ENCODE measurements around the gene SFR1.
A peak's percentile ranks its signal among the peaks of the same experiment; 100 is the strongest.

Gene SFR1

DNA sequence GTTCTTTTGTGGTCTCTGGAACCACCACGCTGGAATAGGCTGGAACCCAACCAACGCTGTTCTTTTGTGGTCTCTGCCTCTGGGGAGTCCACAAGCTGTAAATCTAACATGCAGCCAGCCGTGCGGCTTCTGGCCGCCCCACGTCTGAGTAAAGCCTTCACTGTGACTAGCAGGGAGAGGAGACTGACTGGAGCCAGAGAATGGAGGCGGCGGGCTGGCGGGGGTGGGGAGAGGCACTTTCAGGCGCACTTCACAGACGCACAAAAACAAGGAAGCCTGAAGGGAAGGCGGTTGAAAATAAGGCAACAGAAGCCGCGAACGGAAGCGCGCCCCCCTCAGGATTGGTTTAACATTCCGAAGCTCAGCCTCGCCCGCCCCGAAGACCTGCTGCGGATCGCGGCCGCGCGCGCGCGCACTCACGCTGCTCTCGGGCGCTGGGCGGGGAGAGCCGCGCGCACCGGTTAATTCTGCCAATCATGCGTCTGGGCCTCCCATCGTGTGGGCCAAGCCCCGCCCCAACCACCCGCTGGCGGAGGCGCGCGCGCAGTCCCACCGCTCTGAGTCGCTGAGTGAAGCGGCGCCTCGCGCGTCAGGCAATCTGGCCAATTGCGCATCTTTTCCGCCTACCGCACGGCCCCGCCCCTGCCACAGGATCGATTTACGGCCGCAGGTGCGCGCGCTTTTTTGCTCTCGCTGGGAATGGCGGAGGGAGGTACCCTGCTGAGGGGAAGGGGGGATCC, at the start of gene SFR1:
SFR1 (plus strand) TSS at position 687 of the 740 bp plus-strand sequence; CDS start at position 700, 13 bp downstream.
- Histone ChIP-seq H3K36me3 (ENCODE audit: insufficient read depth, low read length) (no peaks in the 10 kb centered on the region), H3K4me1 (ENCODE audit: insufficient read depth, low read length) (peaks cover 14% of the 10 kb centered on the region), H3K9ac (ENCODE audit: low read depth, low read length) (peak within 1 kb of the TSS; percentile 92), H3K9me3 (ENCODE audit: control insufficient read depth, insufficient read depth, low read length) (no peaks in the 10 kb centered on the region)

- H3K36me3 ChIP-seq (ENCODE audit: insufficient read depth, low read length), result no peaks in the 10 kb centered on the region
- no peaks in the 10 kb centered on the region for H3K9me3 ChIP-seq (ENCODE audit: control insufficient read depth, insufficient read depth, low read length)
- no peak overlapping the region for H3K9ac ChIP-seq (ENCODE audit: low read depth, low read length)
- peaks cover 32% of the 10 kb centered on the region for H3K4me1 ChIP-seq (ENCODE audit: insufficient read depth, low read length)
Observed at GRCh38 chr10:104072786-104073185, 49.2 kb upstream of the SFR1 start.

DNA sequence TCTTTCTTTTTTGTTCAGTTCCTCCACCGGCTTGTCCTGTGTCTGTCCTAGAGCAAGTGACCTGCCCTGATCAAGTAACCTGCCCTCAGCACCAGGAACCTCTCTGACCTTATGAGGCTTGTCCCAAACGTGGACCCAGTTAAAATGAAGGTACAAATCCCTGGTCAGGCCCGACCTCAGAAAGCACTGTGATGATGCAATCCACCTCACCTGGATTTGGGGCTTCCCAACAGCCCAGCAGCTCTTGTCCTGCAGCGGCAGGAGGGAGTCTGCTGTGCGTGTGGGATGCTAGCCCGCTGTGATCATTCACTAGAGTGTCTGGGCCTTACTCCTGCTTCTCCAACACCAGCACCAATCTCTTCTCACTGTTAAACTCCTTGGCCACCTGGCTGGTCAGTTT, 47.5 kb upstream of the SFR1 start:
- Histone ChIP-seq H3K9ac (ENCODE audit: low read depth, low read length) (no peak overlapping the region), H3K36me3 (ENCODE audit: insufficient read depth, low read length) (no peaks in the 10 kb centered on the region), H3K4me1 (ENCODE audit: insufficient read depth, low read length) (peaks cover 29% of the 10 kb centered on the region)

DNA sequence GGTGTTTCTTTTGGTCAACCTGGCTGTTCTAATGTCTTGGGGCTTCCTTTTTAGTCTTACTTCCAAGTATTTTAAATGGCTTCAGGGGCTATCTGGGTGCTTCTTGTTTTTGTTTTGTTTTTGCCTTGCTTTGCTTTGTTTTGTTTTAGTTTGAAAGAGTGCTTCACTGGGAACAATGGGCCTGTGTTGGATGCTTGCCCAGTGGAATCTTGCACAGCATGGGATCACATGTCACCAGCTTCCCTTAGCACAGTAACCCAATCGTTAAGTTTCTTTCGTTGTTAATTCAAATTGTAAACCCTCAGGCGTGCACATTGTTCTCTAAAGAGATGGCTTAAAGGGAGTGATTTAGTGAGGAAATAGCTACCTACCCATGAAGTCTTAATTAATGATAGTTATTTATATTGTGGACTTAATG, 45.2 kb upstream of the SFR1 start:
- H3K9me3 ChIP-seq (ENCODE audit: control insufficient read depth, insufficient read depth, low read length), result no peaks in the 10 kb centered on the region
- H3K9ac ChIP-seq (ENCODE audit: low read depth, low read length), result peak overlapping the region; percentile 12; the same call in 1 of the 2 replicates
- no peaks in the 10 kb centered on the region for H3K36me3 ChIP-seq (ENCODE audit: insufficient read depth, low read length)
- peaks cover 29% of the 10 kb centered on the region for H3K4me1 ChIP-seq (ENCODE audit: insufficient read depth, low read length)

More for the DNA sequence above, 47.5 kb upstream of the SFR1 start:
- no peaks in the 10 kb centered on the region for H3K9me3 ChIP-seq (ENCODE audit: control insufficient read depth, insufficient read depth, low read length)

- Histone ChIP-seq H3K9ac (ENCODE audit: low read depth, low read length) (peak overlapping the region; percentile 12; the same call in 1 of the 2 replicates), H3K36me3 (ENCODE audit: insufficient read depth, low read length) (no peaks in the 10 kb centered on the region)
Observed at GRCh38 chr10:104077247-104077646, 44.7 kb upstream of the SFR1 start.

DNA sequence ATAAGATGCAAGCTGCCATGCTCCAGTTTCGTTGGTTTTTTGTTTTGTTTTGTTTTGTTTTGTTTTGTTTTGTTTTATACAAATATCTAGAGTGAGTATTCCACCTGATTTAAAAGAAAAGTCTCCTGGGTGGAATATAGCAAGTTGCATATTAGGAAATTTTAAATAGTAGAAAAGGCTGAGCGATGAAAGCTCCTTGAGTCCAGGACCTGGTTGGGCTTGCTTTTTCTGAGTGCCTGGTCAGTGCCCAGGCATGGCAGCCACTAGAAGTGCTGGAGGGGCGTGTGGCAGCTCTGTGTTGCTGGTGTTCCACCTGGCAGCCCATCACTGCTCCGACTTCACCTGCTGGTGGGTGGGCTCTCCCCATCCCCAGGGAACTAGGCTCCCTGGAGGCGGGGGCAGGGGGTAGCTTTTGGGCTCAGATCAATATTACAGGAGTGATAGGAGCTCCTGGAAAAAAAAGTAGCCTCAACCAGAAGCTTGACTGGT, 44.3 kb upstream of the SFR1 start:
- Histone ChIP-seq H3K9me3 (ENCODE audit: control insufficient read depth, insufficient read depth, low read length) (no peaks in the 10 kb centered on the region), H3K4me1 (ENCODE audit: insufficient read depth, low read length) (peaks cover 37% of the 10 kb centered on the region), H3K9ac (ENCODE audit: low read depth, low read length) (0 out of 2 replicates have a peak overlapping the region, but pooled peaks have one; percentile 12), H3K36me3 (ENCODE audit: insufficient read depth, low read length) (no peaks in the 10 kb centered on the region)

More at GRCh38 chr10:104077247-104077646, 44.7 kb upstream of the SFR1 start:
- H3K4me1 ChIP-seq (ENCODE audit: insufficient read depth, low read length), result peaks cover 34% of the 10 kb centered on the region
- no peaks in the 10 kb centered on the region for H3K9me3 ChIP-seq (ENCODE audit: control insufficient read depth, insufficient read depth, low read length)

GRCh38 chr10:104080762-104081161, 41.2 kb upstream of the SFR1 start:
- H3K36me3 ChIP-seq (ENCODE audit: insufficient read depth, low read length), result no peaks in the 10 kb centered on the region
- no peaks in the 10 kb centered on the region for H3K9me3 ChIP-seq (ENCODE audit: control insufficient read depth, insufficient read depth, low read length)
- peaks cover 31% of the 10 kb centered on the region for H3K4me1 ChIP-seq (ENCODE audit: insufficient read depth, low read length)
- H3K9ac ChIP-seq (ENCODE audit: low read depth, low read length), result no peak overlapping the region

- H3K36me3 ChIP-seq (ENCODE audit: insufficient read depth, low read length), result no peaks in the 10 kb centered on the region
- H3K4me1 ChIP-seq (ENCODE audit: insufficient read depth, low read length), result peaks cover 26% of the 10 kb centered on the region
- no peaks in the 10 kb centered on the region for H3K9me3 ChIP-seq (ENCODE audit: control insufficient read depth, insufficient read depth, low read length)
- H3K9ac ChIP-seq (ENCODE audit: low read depth, low read length), result no peak overlapping the region
Observed at GRCh38 chr10:104081998-104082397, 40.0 kb upstream of the SFR1 start.

DNA sequence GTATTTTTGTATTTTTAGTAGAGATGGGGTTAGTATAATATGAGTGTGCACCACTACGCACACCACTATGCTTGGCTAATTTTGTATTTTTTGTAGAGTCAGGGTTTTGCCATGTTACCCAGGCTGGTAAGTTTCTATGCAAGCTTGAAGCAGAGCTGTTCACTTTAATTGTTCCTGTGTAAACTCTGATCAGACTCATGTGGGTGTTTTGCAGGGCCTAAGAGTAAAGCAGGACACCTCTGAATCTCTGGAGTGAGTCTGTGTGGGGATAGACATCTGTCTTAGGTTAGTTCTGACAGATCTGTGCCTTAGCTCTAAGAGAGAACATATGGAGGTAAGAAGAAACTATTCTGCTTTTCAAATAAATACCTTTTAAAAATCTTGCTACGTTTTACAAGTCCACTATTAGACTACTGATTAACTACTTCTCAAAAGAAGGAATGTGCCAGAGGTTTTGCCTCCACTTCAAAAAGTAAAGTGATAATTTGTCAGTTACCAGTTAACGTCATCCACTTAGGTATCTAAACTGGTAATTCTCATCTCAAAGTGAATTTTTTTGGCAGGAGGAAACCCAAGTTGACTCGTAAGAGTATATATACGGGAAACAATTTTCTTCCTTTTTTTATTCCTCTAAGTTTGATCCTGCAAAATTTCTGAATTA, 37.4 kb upstream of the SFR1 start:
- no peaks in the 10 kb centered on the region for H3K36me3 ChIP-seq (ENCODE audit: insufficient read depth, low read length)
- no peak overlapping the region for H3K9ac ChIP-seq (ENCODE audit: low read depth, low read length)
- no peaks in the 10 kb centered on the region for H3K9me3 ChIP-seq (ENCODE audit: control insufficient read depth, insufficient read depth, low read length)
- peaks cover 18% of the 10 kb centered on the region; the same call in 1 of the 2 replicates for H3K4me1 ChIP-seq (ENCODE audit: insufficient read depth, low read length)

GRCh38 chr10:104085801-104086400, 36.1 kb upstream of the SFR1 start, which contains the start of gene COL17A1:
Gene COL17A1, minus strand, starts transcription at chr10:104085880. Its CDS starts 5,207 bp downstream, at chr10:104080673.
- no peaks in the 10 kb centered on the region for H3K36me3 ChIP-seq (ENCODE audit: insufficient read depth, low read length)
- H3K4me1 ChIP-seq (ENCODE audit: insufficient read depth, low read length), result peaks cover 28% of the 10 kb centered on the region
- no peaks in the 10 kb centered on the region for H3K9me3 ChIP-seq (ENCODE audit: control insufficient read depth, insufficient read depth, low read length)
- no peak within 1 kb of the TSS for H3K9ac ChIP-seq (ENCODE audit: low read depth, low read length)

- no peaks in the 10 kb centered on the region for H3K36me3 ChIP-seq (ENCODE audit: insufficient read depth, low read length)
- H3K4me1 ChIP-seq (ENCODE audit: insufficient read depth, low read length), result peaks cover 22% of the 10 kb centered on the region
- H3K9ac ChIP-seq (ENCODE audit: low read depth, low read length), result no peak overlapping the region
- no peaks in the 10 kb centered on the region for H3K9me3 ChIP-seq (ENCODE audit: control insufficient read depth, insufficient read depth, low read length)
Observed at GRCh38 chr10:104088239-104088638, 33.7 kb upstream of the SFR1 start.

- Histone ChIP-seq H3K9me3 (ENCODE audit: control insufficient read depth, insufficient read depth, low read length) (no peaks in the 10 kb centered on the region), H3K4me1 (ENCODE audit: insufficient read depth, low read length) (peaks cover 22% of the 10 kb centered on the region), H3K9ac (ENCODE audit: low read depth, low read length) (no peak overlapping the region), H3K36me3 (ENCODE audit: insufficient read depth, low read length) (no peaks in the 10 kb centered on the region)
Observed at GRCh38 chr10:104089621-104090020, 32.4 kb upstream of the SFR1 start.

GRCh38 chr10:104090611-104091010, 31.4 kb upstream of the SFR1 start:
- Histone ChIP-seq H3K9ac (ENCODE audit: low read depth, low read length) (no peak overlapping the region), H3K4me1 (ENCODE audit: insufficient read depth, low read length) (peaks cover 22% of the 10 kb centered on the region)

GRCh38 chr10:104092749-104093148, 29.2 kb upstream of the SFR1 start:
- peaks cover 16% of the 10 kb centered on the region for H3K4me1 ChIP-seq (ENCODE audit: insufficient read depth, low read length)
- H3K36me3 ChIP-seq (ENCODE audit: insufficient read depth, low read length), result no peaks in the 10 kb centered on the region
- H3K9me3 ChIP-seq (ENCODE audit: control insufficient read depth, insufficient read depth, low read length), result peaks cover 5% of the 10 kb centered on the region
- H3K9ac ChIP-seq (ENCODE audit: low read depth, low read length), result no peak overlapping the region

More at GRCh38 chr10:104090611-104091010, 31.4 kb upstream of the SFR1 start:
- no peaks in the 10 kb centered on the region for H3K36me3 ChIP-seq (ENCODE audit: insufficient read depth, low read length)
- no peaks in the 10 kb centered on the region for H3K9me3 ChIP-seq (ENCODE audit: control insufficient read depth, insufficient read depth, low read length)

All from ES-I3 (cell line).